HL-60/S4 treated with phorbol 12-myristate 13-acetate at 8.2 ng/mL for 4 days and 3 days (cell line): Measurements from ENCODE around the gene LRRK2.

Source experiments
- in situ Hi-C: fragments of 300-500 bp; cut with MboI; formaldehyde crosslinking; loops from 2 replicates; pipeline ENCODE4 v1.15.0; 2022; ENCODE audit warnings: low sequenced_read_pairs

Gene LRRK2

DNA sequence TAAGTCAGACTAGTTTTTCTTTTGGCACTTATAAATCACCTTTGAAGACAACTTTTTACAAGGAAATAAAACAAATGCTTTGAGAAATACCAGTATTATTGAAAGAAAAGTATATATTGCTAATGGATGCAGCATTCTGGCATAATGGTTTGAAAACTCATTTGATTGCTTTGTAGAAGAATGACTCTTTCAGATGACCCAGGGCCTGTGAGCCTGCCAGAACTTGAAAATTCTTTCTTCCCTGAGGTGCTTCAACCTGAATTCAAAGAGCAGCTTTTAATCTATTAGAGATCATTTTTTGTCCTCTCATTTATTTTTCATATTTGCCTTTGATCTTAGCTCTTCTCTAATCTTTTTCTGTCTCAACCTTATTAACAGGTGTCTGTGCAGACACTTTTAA lies 87.4 kb downstream of the LRRK2 start:
- in situ Hi-C loops = loop anchor here (25.0 kb wide), 1 partner anchor 150 kb away; no protein-coding TSS in a partner anchor

DNA sequence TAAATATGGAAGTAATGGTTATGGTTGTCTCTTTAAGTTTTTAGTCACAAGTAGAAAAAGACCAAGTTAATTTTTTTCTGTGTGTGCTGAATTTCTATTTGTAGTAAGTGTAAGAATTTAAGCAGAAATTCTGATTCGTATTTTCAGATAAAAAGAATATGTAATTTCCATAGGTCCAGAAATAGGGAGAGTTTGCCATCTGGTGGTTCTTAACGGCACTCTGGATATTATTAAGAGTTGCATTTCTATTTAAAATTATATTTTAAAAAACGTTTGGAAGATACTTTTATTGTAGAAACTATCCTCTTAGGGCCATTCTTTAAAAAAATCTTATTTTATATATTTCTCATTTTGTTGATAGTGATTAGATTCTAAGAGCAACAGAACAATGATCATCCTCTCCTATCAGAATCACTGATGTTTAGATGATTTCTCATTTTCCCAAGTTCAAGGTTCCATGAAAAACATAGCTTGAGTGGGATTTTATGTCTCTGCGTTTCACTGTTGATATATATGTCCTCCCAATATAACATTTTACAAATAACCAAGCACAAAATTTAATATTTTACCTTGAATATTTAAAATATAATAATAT lies 88.3 kb downstream of the LRRK2 start:
- in situ Hi-C loops = loop anchor here (25.0 kb wide), 1 partner anchor 151 kb away; no protein-coding TSS in a partner anchor

DNA sequence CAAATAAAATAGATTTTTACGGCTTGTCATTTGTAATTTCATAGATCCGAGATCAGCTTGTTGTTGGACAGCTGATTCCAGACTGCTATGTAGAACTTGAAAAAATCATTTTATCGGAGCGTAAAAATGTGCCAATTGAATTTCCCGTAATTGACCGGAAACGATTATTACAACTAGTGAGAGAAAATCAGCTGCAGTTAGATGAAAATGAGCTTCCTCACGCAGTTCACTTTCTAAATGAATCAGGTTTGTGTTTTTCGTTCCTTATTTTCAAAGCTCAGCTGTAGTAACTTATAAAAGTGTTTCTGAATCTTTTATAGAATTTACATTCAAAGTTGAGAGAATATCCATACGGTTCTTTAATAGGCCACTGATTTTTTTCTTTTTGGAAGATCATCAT lies 89.1 kb downstream of the LRRK2 start:
- in situ Hi-C loops = loop anchor here (25.0 kb wide), 1 partner anchor 152 kb away; no protein-coding TSS in a partner anchor

DNA sequence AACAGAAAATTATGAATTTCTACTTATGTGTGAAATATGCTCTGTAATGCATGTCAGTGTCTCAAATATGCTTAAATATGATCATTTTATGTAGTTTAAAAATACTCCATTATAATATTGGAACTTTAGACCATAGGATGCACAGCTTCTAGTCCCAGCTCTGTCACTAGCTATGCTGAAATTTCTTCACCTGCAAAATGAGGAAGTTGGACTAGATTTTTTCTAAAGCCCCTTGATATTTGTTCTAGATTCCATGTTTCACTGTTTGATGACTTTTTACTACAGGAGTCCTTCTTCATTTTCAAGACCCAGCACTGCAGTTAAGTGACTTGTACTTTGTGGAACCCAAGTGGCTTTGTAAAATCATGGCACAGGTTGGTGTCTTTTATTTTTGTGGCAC lies 90.1 kb downstream of the LRRK2 start:
- in situ Hi-C loops = loop anchor here (25.0 kb wide), 1 partner anchor 153 kb away; no protein-coding TSS in a partner anchor

DNA sequence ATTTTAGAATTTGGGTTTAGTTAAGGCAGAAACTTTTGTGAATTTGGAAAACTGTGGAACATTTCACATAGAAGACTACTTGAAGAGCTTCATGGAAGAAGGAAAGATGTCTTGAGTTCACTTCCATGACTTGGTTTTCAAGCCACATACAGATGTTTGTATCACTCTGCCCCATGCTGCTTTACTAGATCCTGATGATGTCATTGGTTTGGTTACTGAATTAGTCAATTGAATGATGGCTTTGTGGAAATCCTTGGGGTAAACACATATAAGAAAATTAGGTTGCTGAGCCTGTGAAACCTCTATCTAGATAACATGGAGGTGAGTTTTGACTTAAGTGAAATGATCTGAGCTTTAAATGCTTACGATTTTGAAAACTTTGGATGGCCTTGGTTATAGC lies 90.6 kb downstream of the LRRK2 start:
- in situ Hi-C loops = loop anchor here (25.0 kb wide), 1 partner anchor 153 kb away; no protein-coding TSS in a partner anchor

DNA sequence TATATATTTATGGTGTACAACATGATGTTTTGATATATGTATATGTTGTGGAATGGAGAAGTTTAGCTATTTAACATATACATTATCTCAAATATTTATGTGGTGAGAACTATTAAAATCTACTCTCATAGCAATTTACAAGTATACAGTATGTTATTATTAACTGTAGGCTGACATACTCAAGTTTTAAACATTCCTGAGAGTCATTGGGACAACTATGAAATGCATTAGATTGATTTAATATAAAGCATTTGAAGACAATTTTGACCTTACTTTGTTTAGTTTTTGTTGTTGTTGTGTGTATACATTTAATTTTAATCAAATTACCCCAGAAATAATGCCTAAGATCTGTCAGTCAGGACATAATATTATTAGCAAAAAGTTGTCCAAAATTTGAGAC lies 99.5 kb downstream of the LRRK2 start:
- in situ Hi-C loops = loop anchor here (25.0 kb wide), 1 partner anchor 162 kb away; no protein-coding TSS in a partner anchor

DNA sequence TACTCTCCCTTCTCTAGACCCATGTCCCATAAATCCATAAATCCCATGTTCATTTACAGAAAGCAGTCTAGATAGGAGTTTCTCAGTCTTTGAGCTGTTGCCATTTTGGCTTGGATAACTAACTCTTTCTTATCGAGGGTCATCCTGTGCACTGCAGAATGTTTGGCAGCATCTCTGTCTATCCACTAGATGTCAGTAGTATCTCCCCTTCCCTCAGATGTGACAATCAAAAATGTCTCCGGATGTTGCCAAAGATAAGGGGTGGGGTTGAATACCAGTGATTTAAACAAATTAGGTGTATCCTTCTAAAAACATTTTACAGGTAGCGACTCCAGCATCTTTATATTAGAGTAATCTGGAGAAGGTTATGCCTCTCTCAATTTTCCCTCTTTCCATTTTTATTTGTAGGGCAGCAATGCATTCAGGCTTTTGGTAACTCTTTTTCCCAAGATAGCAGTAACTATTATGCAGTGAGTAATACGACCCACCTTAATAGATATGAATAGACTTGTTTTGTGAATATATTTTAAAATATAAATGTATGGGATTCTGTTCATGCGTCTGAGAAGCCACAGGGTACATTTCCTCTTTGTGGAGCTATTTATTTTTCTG lies 100.7 kb downstream of the LRRK2 start:
- in situ Hi-C loops = no loop called here

DNA sequence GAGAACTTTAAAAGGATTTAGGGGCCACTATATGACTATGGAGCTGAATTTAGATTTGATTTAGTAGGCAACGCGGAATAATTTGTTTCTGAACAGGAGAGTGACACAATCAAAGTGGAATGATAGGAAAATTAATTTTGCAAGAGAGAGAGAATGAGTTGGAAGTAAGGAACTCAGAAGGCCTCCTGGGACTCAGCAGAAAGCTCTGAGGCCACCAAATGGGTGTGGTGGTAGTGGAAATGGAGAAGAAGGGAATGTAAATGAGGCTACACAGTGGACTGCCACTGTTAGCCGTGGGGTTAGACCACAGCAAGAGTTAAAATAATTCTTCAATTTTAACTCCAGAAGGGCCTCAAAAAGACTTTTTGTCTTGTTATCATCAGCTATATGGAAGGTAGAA lies 102.7 kb downstream of the LRRK2 start:
- in situ Hi-C loops = no loop called here

DNA sequence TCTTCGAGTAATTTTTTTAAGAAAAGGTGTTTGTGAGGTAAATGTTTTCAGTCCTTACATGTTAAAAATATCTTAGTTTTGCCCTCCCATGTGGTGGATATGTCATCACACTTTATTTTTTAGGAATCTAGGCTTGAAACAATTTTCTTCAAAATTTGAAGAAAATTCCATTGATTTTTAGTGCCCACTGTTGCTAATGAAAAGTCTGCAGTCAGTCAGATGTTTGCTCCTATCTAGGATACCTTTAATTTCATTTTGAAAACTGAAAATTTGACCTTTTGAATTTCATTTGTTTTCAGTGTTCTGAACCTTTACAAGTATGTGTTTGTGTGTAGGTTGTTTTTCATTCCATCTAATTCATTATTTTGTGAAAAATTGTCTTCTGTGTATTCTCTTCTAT lies 105.4 kb downstream of the LRRK2 start:
- in situ Hi-C loops = no loop called here

DNA sequence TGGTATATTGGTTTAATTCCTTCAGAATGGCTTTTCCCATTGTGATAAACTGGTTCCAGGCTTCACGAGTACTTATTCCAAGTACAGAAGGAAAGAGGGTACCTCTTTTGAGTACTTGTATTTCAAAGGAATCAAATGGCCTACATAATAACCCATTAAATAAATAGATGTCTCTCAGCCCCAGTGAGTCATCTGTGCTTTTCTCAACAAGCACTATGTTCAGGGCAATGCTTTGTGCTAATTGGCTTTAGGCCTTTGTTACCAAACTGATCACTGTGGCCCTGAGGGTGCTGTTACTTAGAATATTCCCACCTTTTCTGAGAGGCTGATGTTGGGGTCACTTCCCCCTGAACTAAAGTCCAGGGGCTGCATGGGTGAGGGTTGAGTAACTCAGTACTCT lies 107.1 kb downstream of the LRRK2 start:
- in situ Hi-C loops = no loop called here

DNA sequence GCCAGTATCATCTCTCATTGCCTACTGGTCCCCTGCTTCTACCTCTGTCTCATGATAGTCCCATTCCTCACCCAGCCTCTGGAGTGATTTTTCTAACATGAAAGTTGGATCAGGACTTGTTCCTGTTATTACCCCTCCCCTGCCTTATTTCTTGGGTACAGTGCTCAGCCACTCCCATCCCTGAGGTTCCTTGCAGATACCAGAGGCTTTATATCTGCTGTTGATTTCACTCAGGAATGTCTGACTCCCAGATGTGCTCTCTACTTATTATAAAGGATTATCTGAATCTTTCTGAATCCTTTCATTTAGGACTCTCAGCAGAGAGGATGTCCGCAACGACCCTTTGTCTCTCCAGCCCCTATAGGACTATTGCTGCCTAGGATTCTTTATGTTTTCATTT lies 111.2 kb downstream of the LRRK2 start:
- in situ Hi-C loops = no loop called here

DNA sequence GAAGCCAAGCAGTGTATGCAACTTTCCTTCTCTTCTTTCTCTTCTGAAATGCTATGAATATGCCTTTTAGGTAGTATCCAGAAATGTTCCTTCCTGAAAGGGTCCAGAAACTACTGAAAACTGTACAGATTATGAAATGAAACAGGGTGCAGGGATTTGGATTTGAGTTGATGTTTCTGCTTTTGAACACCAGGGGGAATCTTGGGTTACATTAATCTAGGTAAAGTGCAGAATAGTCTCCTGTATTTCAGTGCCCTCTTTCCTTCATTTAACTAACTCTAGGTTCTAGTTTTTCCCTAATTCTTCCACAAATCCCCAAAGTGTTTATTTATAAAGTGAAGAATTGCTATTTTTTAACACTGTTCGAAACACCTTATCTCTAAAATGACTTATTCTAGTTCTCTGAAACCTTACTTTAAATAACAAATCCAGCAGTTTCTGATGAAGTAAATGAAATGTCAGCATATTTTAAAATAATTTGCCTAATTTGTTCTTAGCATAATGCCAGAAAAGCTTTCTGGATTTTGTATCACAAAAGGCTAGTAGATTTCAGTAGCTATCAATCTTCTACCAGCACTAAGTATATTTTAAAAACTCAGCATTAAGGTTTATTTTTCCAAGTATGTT lies 111.9 kb downstream of the LRRK2 start:
- in situ Hi-C loops = no loop called here

DNA sequence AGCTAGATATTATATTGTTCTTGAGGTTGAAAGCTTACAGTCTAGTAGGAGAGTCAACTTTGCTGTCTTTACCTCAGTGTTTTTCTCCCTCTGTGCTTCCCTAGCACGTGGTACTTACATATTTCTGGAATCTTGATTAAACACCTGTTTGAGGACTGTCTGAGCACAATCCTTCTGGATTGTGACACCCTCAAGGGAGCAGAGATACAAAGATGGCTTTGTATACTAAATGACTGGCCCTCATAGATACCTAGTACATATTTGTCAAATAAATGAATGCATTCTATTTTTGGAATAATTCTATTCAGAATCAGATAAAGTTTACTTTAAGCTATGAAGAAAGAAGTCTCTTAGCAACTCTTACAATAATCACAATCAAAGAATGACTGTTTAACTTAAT lies 113.3 kb downstream of the LRRK2 start:
- in situ Hi-C loops = no loop called here

DNA sequence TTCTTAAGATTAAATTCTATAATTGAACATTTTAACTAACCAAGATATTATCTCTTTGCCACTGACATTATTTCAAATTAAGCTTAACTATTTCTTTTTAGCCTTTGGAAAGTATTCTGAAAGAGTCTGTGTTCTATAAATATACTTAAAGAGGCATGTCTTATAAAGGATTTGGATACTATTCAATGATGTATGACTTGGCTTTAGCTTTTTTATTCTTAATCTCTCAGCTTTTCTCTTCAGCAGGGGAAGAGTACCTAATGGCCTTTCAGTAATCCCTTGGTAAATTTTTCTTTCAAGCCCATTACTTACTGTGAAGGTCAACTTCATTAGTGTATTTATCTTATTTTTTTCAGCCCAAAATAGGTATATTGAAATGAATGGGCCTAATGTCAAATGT lies 113.8 kb downstream of the LRRK2 start:
- in situ Hi-C loops = no loop called here

DNA sequence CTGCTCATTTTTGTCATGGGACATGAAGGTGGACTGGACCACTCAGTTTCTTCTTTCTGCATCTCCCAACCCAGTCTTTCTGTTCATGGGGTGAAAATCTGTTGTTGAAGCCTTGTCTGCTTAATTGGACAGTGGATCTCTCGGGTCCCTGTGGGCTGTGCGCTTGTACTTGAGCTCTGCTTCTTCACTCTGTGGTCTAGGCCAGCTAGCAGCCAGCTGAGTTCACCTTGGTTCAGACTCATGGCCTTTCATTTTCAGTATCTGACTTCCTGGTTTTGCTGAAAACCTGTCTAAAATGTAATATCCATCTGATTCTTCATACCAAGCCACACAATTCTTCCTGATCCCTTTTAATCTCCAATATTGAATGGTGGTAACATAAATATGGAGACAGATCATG lies 117.2 kb downstream of the LRRK2 start:
- in situ Hi-C loops = no loop called here

DNA sequence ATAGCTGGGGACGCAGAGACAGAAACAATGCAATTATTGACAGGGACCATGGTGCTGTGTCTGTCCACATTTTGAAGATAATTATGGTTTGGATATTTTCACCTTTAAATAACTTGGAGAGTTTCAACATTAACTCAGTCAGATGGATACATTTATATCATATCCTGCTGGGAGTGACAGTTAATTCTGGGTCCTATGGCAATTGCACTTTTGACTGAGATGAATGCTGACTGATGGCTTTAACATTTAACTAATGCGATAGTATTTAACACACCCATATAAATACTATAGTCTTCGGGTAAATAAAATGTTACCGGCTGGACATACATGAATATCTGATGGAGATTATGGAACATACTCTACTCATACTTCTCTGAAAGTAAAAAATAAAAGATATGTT lies 118.3 kb downstream of the LRRK2 start:
- in situ Hi-C loops = no loop called here

DNA sequence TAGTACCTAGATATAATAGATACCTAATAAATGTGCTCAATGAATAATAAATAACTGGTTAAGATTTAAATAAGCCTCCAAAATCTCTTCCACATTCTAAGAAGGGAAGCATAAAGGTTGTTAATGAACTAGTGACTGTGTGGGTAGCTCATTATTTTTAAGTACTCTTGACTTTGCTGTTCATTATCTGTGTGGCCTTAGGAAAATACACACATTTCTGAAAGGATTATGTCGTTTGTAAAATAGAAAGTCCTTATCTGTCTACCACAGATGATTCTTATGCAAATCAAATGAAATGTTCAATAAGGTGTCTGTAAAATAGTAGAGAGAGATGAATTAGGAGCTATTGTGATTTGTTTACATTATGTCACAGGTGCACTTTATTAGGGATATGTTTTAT lies 119.5 kb downstream of the LRRK2 start:
- in situ Hi-C loops = no loop called here

DNA sequence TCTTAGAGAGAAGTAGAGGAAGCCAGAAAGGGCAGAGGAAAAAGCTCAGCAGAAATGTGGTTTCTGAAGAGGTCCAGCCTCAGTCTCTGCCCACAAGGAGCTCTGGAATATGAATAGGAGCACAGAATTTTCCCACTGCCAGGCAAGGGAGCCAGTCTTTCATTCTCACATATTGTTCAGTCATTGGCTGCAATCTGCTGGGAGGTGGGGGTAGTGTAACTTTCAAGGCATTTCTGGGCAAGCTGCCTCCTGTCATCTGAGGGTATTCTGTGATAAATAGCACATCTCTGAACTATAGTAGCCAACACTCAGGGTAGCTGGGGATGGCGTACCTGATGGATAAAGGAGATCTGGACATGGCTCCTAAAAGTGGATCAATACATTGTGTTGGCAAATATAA lies 127.2 kb downstream of the LRRK2 start:
- in situ Hi-C loops = no loop called here

DNA sequence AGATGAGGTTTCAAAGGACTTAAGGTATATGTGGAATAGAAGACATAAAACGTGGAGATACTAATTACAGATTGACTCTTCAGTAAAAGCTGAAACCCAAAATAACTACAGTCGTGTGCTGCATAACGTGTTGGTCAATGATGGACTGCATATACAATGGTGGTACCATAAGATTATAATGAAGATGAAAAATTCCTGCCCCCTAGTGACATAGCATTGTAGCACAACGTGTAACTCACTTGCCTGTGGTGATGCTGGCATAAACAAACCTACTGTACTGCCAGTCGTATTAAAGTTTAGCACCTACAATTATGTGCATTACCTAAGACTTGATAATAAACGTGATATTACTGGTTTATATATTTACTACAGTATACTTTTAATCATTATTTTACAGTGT lies 150.3 kb downstream of the LRRK2 start:
- in situ Hi-C loops = no loop called here

DNA sequence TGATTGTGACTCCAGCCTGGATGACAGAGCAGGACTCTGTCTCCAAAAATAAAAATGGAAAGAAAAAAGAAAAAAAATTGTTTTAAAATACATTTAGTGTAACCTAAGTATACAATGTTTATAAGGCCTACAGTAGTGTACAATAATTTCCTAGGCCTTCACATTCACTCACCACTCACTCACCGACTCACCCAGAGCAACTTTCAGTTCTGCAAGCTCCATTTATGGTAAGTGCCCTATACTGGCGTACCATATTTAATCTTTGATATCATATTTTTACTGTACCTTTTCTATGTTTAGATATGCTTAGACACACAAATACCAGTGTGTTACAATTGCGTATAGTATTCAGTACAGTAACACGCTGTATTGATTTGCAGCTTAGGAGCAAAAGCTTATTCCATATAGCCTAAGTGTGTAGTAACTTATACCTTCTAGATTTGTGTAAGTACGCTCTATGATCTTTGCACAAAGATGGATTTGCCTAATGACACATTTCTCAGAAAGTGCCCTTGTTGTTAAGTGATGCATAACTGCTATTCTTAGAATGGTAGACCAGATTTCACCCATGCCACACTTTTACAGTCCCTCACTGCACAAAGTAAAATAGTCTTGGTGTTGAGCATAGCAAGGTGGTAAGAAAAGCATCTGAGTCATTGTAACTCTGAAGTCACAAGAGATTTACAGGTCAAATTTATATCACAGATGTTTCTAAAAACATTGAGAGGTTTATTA lies 151.9 kb downstream of the LRRK2 start:
- in situ Hi-C loops = no loop called here

DNA sequence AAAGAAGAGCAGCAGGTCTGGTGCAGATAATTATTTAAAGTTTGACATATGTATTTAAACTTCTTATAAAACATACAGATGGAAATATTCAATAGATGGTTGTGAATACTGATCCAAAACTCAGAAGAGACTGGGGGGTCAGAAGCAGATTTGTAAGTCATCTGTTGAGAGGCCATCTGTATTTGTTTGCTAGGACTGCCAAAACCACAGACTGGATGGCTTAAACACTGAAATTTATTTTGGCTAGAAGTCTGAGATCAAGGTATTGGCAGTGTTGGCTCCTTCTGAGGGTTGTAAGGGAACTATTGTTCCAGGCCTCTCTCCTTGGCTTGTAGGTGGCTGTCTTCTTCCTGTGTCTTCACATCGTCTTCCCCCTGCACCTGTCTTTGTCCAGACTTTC lies 153.9 kb downstream of the LRRK2 start:
- in situ Hi-C loops = no loop called here

DNA sequence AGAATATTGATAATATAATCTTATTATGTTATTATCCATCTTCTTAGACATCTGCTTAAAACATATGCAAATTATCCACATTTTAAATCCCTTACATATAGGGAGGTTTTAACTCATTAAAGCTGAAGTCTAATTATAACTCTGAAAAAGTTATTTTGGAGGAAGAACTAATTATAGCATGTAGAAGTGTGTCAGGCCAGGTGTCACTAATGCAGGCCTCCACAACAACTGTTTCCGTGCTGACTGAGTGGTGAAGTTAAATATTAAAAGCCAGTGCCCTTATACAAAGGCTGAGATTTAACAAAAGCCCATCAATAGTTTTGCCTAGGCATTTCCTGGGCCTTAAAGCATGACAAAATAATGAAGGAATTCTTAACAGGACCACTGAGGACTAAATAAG lies 157.4 kb downstream of the LRRK2 start:
- in situ Hi-C loops = no loop called here
